Embryonic facial prominence (tissue), 1 donor: ENCODE measurements around the gene SKIC8.
A peak's percentile ranks its signal among the peaks of the same experiment; 100 is the strongest.
"Not testable (repeated sequence)": the region's sequence is repeated elsewhere in the genome, so short reads cannot be mapped to it uniquely, and the experiment has no call there.

Experiments used
- DNase-seq: peaks from one replicate; pipeline ENCODE4 v3.0.0-alpha.2; 2016; ENCODE audit errors: extremely low spot score

Gene SKIC8

GRCh38 chr15:78255421-78256043, 43.9 kb downstream of the SKIC8 start:
- no peak for DNase-seq

DNA sequence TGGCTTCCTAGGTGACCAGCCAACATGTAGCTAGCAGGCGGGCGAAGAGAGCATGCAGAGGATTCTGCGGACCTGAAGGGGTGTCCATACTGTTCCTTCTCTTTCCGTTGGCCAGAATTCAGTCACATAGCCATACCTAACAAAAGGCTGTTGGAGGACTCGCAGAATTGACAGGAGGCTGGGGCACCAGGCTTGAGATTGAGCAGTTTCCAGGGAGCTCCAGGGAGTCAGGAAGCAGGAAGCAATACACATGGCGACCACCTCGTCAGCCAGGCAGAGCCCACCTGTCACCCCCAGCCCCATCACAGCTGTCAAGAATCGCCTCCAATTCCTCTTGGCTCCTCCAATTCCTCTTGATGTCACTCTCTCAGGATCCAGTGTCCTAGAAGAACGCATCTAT, 48.3 kb downstream of the SKIC8 start:
- no peak for DNase-seq

- no peak for DNase-seq
These were observed 50.3 kb downstream of the SKIC8 start for GRCh38 chr15:78249131-78249530.

DNA sequence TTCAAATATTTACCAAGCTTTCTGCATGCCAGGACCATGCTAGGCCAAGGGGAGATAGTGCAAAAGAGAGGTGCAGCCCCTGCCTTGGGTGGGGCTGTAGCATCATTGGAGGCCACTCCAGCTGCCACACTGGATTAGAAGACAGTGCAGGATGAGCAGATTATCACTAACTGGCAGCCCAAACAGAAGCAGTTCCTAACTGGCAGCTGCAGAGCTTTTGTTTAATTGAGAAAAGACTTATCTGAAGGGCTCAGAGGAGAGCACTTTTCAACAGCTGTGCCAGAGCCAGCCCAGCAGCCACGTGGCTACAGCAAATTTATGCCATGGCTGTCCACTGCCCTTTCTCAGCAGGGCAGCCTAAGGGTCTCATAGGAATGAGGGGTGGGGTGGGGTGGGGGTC, 51.5 kb downstream of the SKIC8 start:
- DNase-seq = no peak

DNA sequence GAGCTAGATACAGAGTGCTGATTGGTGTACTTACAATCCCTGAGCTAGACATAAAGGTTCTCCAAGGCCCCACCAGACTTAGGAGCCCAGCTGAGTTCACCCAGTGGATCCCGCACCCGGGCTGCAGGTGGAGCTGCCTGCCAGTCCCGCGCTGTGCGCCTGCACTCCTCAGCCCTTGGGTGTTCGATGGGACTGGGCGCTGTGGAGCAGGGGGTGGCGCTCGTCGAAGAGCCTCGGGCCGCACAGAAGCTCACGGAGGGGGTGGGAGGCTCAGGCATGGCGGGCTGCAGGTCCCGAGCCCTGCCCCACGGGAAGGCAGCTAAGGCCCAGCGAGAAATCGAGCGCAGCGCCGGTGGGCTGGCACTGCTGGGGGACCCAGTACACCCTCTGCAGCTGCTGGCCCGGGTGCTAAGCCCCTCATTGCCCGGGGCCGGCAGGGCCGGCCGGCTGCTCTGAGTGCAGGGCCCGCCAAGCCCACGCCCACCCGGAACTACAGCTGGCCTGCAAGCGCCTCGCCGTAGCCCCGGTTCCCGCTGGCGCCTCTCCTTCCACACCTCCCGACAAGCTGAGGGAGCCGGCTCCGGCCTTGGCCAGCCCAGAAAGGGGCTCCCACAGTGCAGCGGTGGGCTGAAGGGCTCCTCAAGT, 53.3 kb downstream of the SKIC8 start:
- not testable (repeated sequence) for DNase-seq

- DNase-seq = not testable (repeated sequence)
These were observed 54.0 kb downstream of the SKIC8 start for GRCh38 chr15:78245392-78245791.

- DNase-seq = no peak
These were observed 54.5 kb downstream of the SKIC8 start for GRCh38 chr15:78244893-78245292.

- no peak for DNase-seq
These were observed 55.3 kb downstream of the SKIC8 start for GRCh38 chr15:78244101-78244500.

DNA sequence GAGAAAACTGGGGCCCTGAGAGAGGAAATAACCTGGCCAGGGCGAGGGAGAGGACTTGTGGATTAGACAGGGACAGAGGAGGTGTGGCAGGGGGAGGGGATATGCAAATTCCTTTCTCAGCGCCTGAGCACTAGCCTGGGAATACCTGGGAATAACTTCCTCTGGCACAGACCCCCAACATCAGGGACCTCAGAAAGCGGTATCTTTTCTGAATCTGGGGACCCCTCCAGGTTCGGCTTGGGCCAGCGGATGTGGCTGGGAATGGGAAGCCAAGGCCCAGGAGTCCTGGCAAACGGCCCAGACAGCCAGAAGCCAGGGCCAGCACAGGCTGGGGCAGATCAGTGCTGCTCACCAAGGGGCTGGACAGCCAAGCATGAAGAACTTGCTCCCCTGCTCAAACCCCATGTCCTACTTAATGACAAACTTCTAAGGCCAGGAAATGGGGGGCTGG, 55.9 kb downstream of the SKIC8 start:
- no peak for DNase-seq

- DNase-seq = no peak
These were observed 56.4 kb downstream of the SKIC8 start for GRCh38 chr15:78243058-78243457.

DNA sequence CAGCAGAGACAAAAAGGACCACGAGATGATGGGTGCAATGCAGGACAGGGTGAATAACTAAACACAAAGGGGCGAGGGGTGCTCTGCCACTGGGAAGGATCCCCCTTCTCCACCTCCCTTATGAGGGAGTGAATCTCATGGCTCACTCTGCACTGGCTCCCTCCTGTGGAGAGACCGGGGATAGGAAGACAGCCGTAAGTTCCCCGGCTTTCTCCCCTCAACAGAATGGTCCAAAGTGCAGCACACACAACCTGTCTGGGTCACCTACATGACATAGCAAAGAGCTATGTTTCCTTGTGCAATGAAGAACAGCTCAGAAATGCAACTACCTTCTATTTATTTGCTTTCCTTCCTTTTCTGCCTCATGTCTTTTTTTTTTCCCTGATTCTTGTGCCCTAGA, 57.3 kb downstream of the SKIC8 start:
- DNase-seq = no peak

GRCh38 chr15:78241017-78241416, 58.4 kb downstream of the SKIC8 start:
- DNase-seq = peak; percentile 25

GRCh38 chr15:78239811-78240210, 59.6 kb downstream of the SKIC8 start:
- DNase-seq = no peak

- no peak for DNase-seq
These were observed 62.3 kb downstream of the SKIC8 start for GRCh38 chr15:78237146-78237545.

DNA sequence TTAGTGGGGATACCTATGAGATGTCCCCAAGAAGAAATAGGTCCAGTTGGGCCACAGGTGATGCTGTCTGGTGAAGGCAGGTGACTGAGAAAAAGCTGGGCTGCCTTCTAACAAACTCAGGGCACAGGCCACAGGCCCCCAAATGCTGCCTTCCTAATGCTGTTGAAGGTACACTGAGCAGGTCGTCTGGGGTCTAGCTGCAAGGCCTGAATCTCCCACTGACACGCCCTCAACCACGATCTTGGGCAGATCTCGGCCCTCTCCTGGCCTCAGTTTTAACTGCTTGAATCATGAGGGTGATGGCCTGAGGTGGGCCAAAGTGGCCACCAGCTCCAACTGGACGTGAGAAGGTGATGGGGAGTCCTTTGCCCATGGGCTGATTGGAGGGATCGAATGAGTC, 62.9 kb downstream of the SKIC8 start:
- no peak for DNase-seq

DNA sequence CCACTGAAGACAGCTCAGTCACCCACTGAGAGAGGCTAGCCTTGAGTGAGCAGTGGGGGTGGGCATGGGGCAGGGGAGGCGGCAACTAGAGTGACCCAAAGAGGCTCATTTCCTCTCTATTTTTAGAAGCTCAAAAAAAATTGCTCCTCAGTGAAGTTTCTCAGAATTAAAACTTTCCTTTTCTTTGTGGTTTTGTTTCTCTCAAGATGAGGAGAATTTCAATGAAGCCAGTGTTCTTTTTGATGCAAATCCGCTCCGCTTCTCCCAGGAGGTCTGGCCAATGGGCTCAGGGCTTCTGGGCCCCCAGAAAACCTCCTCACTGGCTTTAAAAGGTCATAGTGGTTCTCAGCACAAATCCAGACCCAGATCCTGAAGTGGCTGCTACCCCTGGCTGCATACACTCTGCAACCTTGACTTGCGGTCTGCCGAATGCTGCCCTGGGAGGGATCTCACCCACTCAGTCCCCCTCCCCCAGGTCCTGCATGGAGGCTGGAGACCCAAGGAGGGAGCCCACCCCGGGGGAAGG, 64.8 kb downstream of the SKIC8 start, which contains the start of gene ACSBG1:
Gene ACSBG1 (minus strand): TSS at position 51 of the 526 bp plus-strand sequence. CDS start 64 bp downstream, outside the sequence.
- no peak for DNase-seq

DNA sequence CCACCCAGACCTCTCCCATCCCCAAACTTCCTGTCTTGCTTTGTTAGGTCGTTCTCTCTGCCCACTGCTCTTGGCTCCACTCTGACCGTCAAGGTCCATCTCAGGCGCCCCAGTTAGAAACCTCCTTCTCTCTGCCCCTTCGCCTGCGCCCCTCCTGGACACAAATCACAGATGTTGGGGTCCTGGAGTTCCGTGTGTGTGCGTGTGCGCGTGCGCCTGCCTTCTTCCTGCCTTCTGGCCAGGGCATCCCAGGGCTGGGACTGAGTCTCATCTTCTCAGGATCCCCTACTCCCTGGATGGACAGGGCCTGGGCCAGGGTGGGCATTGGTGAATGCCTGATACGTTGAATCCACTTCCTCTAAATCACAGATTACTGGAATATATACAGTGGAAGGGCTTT, 65.9 kb downstream of the SKIC8 start:
- no peak for DNase-seq
